UCSD-AML1 (cell line): Measurements from ENCODE around the gene CSNK1E.
A peak's percentile ranks its signal among the peaks of the same experiment; 100 is the strongest.

ENCODE experiments used
- DNase-seq: peaks from one replicate; lab custom pipeline; 2025; ENCODE audit not compliant: unreplicated experiment; lab: John Stamatoyannopoulos, UW

The CSNK1E gene

GRCh38 chr22:38308791-38309498, 8.3 kb downstream of the CSNK1E start:
- no peak for DNase-seq

- no peak for DNase-seq
Measured at GRCh38 chr22:38305471-38306448, 11.5 kb downstream of the CSNK1E start.

- DNase-seq: no peak
Measured at GRCh38 chr22:38304526-38304925, 12.7 kb downstream of the CSNK1E start.

GRCh38 chr22:38303974-38304373, 13.3 kb downstream of the CSNK1E start:
- no peak for DNase-seq

- DNase-seq: no peak
Measured at GRCh38 chr22:38302906-38303305, 14.3 kb downstream of the CSNK1E start.

- no peak for DNase-seq
Measured at GRCh38 chr22:38300946-38301345, 16.3 kb downstream of the CSNK1E start.

GRCh38 chr22:38300197-38300945, 16.9 kb downstream of the CSNK1E start:
- no peak for DNase-seq

GRCh38 chr22:38299770-38300102, 17.5 kb downstream of the CSNK1E start:
- DNase-seq: no peak

GRCh38 chr22:38298312-38299005, 18.8 kb downstream of the CSNK1E start:
- DNase-seq: peak; percentile 21

GRCh38 chr22:38296372-38296771, 20.9 kb downstream of the CSNK1E start:
- no peak for DNase-seq

- no peak for DNase-seq
Measured at GRCh38 chr22:38295863-38296262, 21.4 kb downstream of the CSNK1E start.

- no peak for DNase-seq
Measured at GRCh38 chr22:38295339-38295738, 21.9 kb downstream of the CSNK1E start.

- DNase-seq: no peak
Measured at GRCh38 chr22:38294193-38294592, 23.0 kb downstream of the CSNK1E start.

GRCh38 chr22:38292694-38293093, 24.5 kb downstream of the CSNK1E start:
- no peak for DNase-seq

GRCh38 chr22:38291201-38291777, 25.9 kb downstream of the CSNK1E start:
- no peak for DNase-seq

- no peak for DNase-seq
Measured at GRCh38 chr22:38290347-38290746, 26.9 kb downstream of the CSNK1E start.

- DNase-seq: no peak
Measured at GRCh38 chr22:38289583-38290082, 27.6 kb downstream of the CSNK1E start.

- DNase-seq: no peak
Measured at GRCh38 chr22:38286915-38287669, 30.1 kb downstream of the CSNK1E start.

GRCh38 chr22:38285018-38285417, 32.2 kb downstream of the CSNK1E start:
- no peak for DNase-seq

- DNase-seq: no peak
Measured at GRCh38 chr22:38284042-38284402, 33.2 kb downstream of the CSNK1E start.
